Gastroesophageal sphincter (tissue), 3 donors: ENCODE measurements around the gene ANO2.

Experiments used
- CTCF ChIP-seq, 4 experiments: fragments of 200-600 bp in 2 of 4; fragments of 450-650 bp in 2 of 4; sonication (generic) in 1 of 4; IDR thresholded peaks; one replicate each; pipeline ENCODE4 v1.5.1; 2017 to 2019; ENCODE audit warnings: antibody characterized with exemption in 4 of 4, mild to moderate bottlenecking in 2 of 4, moderate library complexity in 2 of 4
- POLR2A ChIP-seq, 2 donors: fragments of 450-650 bp; IDR thresholded peaks; one replicate each; pipeline ENCODE4 v1.6.1; 2017; ENCODE audit warnings: antibody characterized with exemption in 2 of 2, mild to moderate bottlenecking in 2 of 2, moderate library complexity in 1 of 2

DNA sequence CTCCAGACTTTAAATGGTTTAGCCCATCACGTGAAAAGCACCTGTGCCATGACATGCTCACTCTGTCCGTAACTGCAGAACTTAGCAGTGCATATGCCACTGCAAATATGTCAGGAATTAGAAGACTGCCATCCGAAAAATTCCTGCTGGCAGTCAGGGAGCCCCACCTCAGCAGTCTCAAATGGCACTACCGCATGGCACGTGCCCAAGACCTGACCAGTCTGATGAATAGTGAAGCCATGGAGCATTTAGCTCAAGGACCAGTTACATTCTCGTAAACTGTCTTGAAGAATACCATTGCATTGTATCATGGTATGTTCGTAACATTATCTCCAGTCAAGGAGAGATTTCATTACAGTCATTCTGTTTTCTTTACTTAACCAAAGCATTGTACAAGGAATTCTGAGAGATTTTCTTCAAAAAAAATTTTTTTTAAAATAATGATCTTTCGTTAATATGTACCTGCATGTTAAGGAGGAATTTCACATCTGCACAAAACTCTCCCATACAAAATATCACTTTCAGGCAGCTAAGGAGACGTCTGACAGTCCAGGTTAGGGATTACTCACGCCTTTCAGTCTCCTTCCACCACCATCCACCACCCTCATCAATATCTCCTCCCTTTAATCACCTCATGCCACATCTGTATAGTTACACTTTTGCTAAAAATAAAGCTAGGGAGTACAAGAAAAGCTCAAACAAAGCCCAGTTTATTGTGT is 138.5 kb downstream of the ANO2 start:
- no peak for TF ChIP-seq CTCF (IDR thresholded peaks at IDR 0.05)
- TF ChIP-seq POLR2A (IDR thresholded peaks at IDR 0.05) = no peak
